WI38 (cell line): ENCODE results near the gene ERF.
A peak's percentile ranks its signal among the peaks of the same experiment; 100 is the strongest.

Experiments
- H3K4me3 ChIP-seq: 2 replicates; pipeline ENCODE4 v1.5.1; 2011; ENCODE audit warnings: low read depth, mild to moderate bottlenecking, control low read depth, low read length
- TF ChIP-seq, protein P1 (sequence below): IDR thresholded peaks from 2 replicates; pipeline ENCODE4 v1.5.1; 2012; ENCODE audit warnings: low read depth, mild to moderate bottlenecking, control low read depth, low read length

ERF gene

DNA sequence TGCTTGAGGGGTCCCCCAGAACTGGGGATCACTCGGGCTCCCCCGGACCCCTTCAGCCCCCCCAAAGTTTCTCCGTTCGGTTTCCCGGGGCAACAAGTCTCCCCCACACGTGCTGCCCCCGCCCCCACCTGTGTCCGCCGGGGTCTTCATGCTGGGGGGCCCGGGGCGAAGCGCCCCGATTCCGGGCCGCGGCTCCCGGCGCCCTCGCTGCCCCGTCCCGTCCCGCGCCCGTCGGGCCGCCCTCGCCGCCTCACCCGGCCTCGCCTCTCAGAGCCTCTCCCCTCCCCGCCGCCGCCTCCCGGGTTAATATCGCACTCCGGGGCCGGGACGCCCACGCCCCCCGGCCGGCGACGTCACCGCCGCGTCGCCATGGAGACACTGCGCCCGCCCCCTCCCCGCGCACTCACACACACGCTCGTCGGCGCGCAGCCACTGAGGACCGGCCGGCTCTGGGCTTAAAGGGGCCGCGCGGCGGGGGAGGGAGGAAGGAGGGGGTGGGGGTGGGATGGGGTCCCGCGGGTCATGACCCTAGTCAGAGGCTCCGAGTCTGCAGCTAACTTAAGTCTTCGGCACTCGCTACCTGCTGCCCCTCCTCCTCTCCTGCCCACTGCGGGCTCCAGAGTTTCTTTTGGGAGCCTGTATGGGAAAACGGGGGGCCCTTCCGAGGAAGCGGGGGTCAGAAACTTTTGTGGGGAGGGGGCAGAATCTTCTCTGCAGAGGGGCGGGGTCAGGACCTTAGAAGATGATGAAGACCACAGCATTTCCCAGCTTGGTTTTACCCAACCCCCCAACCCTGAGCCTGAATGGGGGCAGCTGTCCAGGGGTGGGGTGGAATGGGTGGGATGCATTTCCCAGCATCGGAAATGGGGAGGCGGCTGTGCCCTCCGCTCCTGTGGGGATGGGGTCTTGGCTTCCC is at the start of gene ERF:
Gene ERF (minus strand): TSS at position 279 of the 916 bp plus-strand sequence. CDS start 129 bp downstream, at position 150.
- TF ChIP-seq, protein P1, sequence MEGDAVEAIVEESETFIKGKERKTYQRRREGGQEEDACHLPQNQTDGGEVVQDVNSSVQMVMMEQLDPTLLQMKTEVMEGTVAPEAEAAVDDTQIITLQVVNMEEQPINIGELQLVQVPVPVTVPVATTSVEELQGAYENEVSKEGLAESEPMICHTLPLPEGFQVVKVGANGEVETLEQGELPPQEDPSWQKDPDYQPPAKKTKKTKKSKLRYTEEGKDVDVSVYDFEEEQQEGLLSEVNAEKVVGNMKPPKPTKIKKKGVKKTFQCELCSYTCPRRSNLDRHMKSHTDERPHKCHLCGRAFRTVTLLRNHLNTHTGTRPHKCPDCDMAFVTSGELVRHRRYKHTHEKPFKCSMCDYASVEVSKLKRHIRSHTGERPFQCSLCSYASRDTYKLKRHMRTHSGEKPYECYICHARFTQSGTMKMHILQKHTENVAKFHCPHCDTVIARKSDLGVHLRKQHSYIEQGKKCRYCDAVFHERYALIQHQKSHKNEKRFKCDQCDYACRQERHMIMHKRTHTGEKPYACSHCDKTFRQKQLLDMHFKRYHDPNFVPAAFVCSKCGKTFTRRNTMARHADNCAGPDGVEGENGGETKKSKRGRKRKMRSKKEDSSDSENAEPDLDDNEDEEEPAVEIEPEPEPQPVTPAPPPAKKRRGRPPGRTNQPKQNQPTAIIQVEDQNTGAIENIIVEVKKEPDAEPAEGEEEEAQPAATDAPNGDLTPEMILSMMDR = no peak
- peak within 1 kb of the TSS; percentile 96 for H3K4me3 ChIP-seq

DNA sequence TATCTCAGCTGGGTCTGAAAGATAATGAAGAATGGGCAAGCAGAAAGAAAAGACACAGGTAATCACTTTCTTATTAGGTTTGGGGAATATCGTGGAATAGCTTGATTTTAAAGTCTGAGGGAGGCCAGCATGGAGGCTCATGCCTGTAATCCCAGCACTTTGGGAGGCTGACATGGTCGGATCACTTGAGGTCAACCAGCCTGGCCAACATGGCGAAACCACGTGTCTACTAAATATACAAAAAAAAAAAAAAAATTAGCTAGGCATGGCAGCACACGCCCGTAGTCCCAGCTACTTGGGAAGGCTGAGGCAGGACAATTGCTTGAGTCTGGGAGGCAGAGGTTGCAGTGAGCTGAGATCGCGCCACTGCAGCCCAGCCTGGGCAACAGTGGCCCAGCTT is 48.9 kb upstream of the ERF start:
- TF ChIP-seq, protein P1 = no peak
- H3K4me3 ChIP-seq = no peak overlapping the region

DNA sequence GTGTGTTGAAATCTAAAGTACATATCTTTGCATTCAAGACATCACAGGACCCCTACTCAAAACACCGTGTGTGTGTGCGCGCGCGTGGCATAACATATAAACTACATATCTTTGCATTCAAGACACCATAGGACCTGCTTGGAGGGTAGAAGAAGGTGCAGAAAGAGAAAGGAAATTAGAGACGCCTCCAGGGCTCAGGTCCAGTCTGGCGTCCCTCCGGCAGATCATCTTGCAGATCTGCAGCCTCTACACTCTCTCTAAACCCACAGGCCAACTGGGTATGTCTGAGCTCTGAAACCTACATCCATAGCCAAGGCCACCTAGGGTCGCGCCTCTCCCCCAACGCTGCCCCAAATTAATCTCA is 48.2 kb upstream of the ERF start:
- peak overlapping the region; percentile 73 for H3K4me3 ChIP-seq
- TF ChIP-seq, protein P1 = no peak

DNA sequence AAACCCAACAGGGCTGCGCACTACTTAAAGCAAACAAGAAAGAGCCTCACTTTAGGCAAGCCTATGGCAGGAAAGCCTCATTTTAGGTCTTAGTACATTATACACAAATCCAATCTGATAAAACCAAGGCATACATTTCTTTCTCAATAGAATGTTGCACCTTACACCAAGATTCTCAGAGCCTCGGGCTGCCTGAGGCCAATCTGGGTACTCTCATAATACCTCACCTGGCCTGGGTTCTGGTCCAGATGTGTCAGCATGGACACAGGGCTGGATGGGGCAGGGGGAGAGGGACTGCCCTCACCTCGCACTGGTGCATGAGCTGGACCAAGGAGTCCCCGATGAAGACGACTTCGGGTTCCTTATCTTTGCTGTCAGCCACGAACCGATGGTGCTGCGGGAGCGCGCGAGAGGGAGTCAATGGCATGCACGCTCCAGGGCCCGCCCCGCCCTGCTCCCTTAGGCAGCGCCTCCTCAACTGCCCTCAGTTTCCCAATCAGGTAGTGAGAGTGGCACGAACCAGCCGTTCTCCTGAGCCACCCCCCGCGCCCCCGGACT is 46.8 kb upstream of the ERF start, which contains the start of gene PRR19:
Gene PRR19 (plus strand): TSS at position 487 of the 558 bp plus-strand sequence. CDS start 7,453 bp downstream, outside the sequence.
- TF ChIP-seq, protein P1 = no peak
- H3K4me3 ChIP-seq = peak within 1 kb of the TSS; percentile 73

DNA sequence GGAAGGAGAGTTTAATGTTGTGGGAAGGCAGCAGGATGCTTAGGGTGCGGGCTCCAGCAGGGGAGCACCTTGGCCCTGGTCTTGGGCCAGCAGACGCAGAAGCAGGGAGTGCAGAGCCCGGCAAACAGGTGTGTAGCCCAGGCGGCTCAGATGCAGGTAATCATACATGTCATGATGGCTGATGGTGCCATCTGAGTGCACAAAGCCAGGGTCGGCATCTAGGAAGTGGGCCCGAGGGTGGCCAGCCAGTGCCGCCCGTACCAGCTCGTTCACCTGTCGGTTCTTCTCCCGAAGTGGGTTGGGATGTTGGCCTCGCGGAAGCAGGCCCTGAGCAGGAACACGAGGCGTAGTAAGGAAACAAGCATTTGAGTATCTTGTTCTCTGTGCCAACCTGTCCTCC is 42.1 kb upstream of the ERF start:
- TF ChIP-seq, protein P1 = no peak
- H3K4me3 ChIP-seq = no peak overlapping the region

DNA sequence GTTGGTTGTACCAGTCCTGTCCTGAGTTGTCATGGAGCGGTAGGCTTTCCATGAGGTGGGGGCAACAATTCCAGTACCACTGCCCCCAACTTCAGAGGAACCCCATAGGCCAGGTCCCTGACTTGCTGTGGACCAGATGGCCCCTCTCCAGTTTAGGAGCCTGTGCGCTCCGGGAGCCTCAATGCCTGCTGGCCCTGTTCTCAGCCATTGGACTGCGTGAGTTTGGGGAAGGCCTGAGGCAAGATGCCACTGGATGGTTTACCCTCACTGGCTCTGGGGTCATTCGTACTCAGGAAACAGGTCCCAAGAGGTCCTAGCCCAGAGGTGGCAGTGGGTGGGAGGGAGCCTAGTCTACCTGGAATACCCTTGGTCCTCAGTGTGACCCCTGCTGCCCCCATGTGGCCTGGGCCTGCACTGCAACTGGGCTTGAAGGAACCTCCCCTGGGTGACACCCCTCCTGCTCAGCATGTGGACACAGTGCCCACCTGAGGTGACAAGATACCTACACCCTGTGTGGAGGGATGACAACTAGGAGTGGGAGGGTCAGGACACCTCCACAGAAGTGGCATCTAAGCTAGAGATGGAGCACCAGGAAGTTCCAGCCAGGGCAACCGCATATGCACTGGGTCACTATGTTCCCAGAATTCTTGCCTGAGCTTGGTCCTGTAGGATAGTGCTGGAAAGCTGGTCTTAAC is 41.0 kb upstream of the ERF start:
- no peak overlapping the region for H3K4me3 ChIP-seq
- TF ChIP-seq, protein P1 = peak; percentile 99
